ENCODE results near the gene FER. TPM values are rescaled to one million over a fixed set of nuclear protein-coding genes. Genes with fewer than 3 reads are reported as not detected.

FER gene
- total and polyA plus RNA-seq, 2 of the 13 experiments (the other 11 are each of a cell fraction or from before 2014, with no cell fraction given) = 7.9 to 29.0 TPM

DNA sequence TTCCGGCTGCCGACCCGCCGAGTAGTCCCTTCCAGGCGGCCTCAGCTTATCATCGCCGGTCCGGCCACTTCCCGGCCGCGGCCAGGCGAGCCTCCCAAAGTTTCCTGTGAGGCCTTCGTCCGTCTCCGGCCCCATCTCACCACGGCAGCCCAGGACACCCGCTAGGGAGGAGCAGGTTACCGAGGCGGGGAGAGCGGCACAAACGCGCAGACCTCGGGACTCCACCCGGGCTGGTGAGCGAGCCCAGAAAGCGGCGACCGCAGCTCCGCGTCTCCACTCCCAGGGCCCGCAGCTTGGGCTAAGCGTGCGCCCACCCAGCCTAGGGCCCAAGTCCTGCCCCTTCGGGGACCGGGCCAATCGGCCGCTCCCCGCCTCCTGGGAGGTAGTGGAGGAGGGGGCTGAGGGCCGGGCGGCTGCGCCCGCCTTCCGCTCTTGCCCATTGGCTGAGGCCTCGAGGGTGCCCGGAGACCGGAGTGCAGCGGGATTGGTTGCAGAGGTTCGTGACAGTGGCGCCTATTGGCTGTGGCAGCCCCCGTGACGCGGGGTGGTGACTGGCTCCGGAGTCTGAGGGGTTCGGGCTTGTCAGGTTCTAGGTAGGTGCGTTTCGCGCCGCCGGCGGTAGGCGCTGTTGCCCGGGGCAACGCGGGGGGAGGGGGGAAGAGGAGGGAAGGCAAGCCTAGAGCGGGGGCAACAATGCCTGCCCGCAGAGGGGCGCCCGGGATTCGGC is 867 bp downstream of the FER start (continued):
- TF ChIP-seq ATF7 (IDR thresholded peaks at IDR 0.05) (no peak), ATF7 (CRISPR knock-in tag; IDR thresholded peaks at IDR 0.05) (no peak), ARNT (IDR thresholded peaks at IDR 0.05) (no peak), ZNF703 (CRISPR knock-in tag; IDR thresholded peaks at IDR 0.05; ENCODE audit: borderline replicate concordance) (peak; percentile 96), NFE2 (CRISPR knock-in tag; IDR thresholded peaks at IDR 0.05) (no peak), CBX5 (CRISPR knock-in tag; IDR thresholded peaks at IDR 0.05; ENCODE audit: borderline replicate concordance) (0 out of 2 replicates have a peak, but pooled peaks have one; percentile 16), THAP11 (CRISPR knock-in tag; IDR thresholded peaks at IDR 0.05) (peak; percentile 64; the same call in 1 of the 2 replicates), ZNF782 (CRISPR knock-in tag; IDR thresholded peaks at IDR 0.05; ENCODE audit: borderline replicate concordance) (peak; percentile 83), ZC3H4 (CRISPR knock-in tag; IDR thresholded peaks at IDR 0.05; ENCODE audit: borderline replicate concordance) (no peak), SMAD9 (CRISPR knock-in tag; IDR thresholded peaks at IDR 0.05) (peak; percentile 76; the same call in 1 of the 2 replicates)
- TF ChIP-seq, protein P1, sequence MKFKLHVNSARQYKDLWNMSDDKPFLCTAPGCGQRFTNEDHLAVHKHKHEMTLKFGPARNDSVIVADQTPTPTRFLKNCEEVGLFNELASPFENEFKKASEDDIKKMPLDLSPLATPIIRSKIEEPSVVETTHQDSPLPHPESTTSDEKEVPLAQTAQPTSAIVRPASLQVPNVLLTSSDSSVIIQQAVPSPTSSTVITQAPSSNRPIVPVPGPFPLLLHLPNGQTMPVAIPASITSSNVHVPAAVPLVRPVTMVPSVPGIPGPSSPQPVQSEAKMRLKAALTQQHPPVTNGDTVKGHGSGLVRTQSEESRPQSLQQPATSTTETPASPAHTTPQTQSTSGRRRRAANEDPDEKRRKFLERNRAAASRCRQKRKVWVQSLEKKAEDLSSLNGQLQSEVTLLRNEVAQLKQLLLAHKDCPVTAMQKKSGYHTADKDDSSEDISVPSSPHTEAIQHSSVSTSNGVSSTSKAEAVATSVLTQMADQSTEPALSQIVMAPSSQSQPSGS (CRISPR knock-in tag; IDR thresholded peaks at IDR 0.05) = 0 out of 2 replicates have a peak, but pooled peaks have one; percentile 10
- TF ChIP-seq, protein P2, sequence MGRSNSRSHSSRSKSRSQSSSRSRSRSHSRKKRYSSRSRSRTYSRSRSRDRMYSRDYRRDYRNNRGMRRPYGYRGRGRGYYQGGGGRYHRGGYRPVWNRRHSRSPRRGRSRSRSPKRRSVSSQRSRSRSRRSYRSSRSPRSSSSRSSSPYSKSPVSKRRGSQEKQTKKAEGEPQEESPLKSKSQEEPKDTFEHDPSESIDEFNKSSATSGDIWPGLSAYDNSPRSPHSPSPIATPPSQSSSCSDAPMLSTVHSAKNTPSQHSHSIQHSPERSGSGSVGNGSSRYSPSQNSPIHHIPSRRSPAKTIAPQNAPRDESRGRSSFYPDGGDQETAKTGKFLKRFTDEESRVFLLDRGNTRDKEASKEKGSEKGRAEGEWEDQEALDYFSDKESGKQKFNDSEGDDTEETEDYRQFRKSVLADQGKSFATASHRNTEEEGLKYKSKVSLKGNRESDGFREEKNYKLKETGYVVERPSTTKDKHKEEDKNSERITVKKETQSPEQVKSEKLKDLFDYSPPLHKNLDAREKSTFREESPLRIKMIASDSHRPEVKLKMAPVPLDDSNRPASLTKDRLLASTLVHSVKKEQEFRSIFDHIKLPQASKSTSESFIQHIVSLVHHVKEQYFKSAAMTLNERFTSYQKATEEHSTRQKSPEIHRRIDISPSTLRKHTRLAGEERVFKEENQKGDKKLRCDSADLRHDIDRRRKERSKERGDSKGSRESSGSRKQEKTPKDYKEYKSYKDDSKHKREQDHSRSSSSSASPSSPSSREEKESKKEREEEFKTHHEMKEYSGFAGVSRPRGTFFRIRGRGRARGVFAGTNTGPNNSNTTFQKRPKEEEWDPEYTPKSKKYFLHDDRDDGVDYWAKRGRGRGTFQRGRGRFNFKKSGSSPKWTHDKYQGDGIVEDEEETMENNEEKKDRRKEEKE (IDR thresholded peaks at IDR 0.05) = no peak
- TF ChIP-seq, protein P3, sequence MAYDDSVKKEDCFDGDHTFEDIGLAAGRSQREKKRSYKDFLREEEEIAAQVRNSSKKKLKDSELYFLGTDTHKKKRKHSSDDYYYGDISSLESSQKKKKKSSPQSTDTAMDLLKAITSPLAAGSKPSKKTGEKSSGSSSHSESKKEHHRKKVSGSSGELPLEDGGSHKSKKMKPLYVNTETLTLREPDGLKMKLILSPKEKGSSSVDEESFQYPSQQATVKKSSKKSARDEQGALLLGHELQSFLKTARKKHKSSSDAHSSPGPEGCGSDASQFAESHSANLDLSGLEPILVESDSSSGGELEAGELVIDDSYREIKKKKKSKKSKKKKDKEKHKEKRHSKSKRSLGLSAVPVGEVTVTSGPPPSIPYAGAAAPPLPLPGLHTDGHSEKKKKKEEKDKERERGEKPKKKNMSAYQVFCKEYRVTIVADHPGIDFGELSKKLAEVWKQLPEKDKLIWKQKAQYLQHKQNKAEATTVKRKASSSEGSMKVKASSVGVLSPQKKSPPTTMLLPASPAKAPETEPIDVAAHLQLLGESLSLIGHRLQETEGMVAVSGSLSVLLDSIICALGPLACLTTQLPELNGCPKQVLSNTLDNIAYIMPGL (CRISPR knock-in tag; IDR thresholded peaks at IDR 0.05; ENCODE audit: borderline replicate concordance in 1 of 2, low read depth in 1 of 2) = peak; percentile 69 to 93; a peak in 3 of 4 replicates

All from HepG2 (cell line).